HepG2 (cell line): ENCODE measurements around the gene NKX1-1. TPM values are rescaled to one million over a fixed set of nuclear protein-coding genes. Genes with fewer than 3 reads are reported as not detected.

Experiments used
- ATAC-seq: fragments of 200-7000 bp; cut with Tn5 transposase; 3 replicates; pipeline ENCODE4 v1.9.1; 2020; ENCODE audit warnings: mild to moderate bottlenecking, moderate library complexity
- BruUV-seq: library from RNA; stranded (reverse); fragments of 400-500 nt; replicated peaks from 2 replicates; lab custom pipeline; 2021; lab: Mats Ljungman, UMichigan
- CTCF ChIA-PET: fragments of 300-600 bp; formaldehyde crosslinking; extraction: SDS; loops from one replicate; lab custom pipeline; 2021; ENCODE audit warnings: low total read pairs, inconsistent platforms, low intra/inter-chr PET ratio; lab: Yijun Ruan, JAX
- POLR2A ChIA-PET: fragments of 350-600 bp; sonication (Branson Sonifier 250); formaldehyde crosslinking; loops from one replicate; lab custom pipeline; 2020; ENCODE audit warnings: antibody characterized with exemption, inconsistent platforms; lab: Yijun Ruan, JAX
- DNase-seq: peaks from one replicate; pipeline ENCODE4 v3.0.0-alpha.2; 2015; ENCODE audit warnings: low spot score
- FAIRE-seq: peaks from 3 replicates; lab custom pipeline; 2011; peaks lifted over from hg19 to GRCh38; lab: Jason Lieb, UNC
- H2AFZ ChIP-seq: one replicate; pipeline ENCODE4 v1.6.1; 2011; ENCODE audit warnings: low read length, inconsistent platforms
- H3K27ac ChIP-seq: fragments of 300-600 bp; 3 replicates; pipeline ENCODE4 v1.8.0; 2011; ENCODE audit warnings: mixed run types, mild to moderate bottlenecking, mixed read lengths, low read length, inconsistent platforms; ENCODE audit not compliant: insufficient read depth; ENCODE audit errors: extremely low read length
- H3K27me3 ChIP-seq, 2 experiments: fragments of 200-600 bp in 1 of 2; 2 replicates in 1 of 2; 3 replicates in 1 of 2; pipeline versions ENCODE4 v1.6.0 to v1.8.0; 2011; ENCODE audit warnings: low read length in 2 of 2, mild to moderate bottlenecking in 2 of 2, moderate library complexity in 2 of 2, inconsistent platforms in 1 of 2; ENCODE audit not compliant: insufficient read depth in 2 of 2, control insufficient read depth in 1 of 2
- H3K36me3 ChIP-seq, 2 experiments: fragments of 200-600 bp in 1 of 2; replicated peaks in 1 of 2; 2 replicates in 1 of 2; 3 replicates in 1 of 2; pipeline versions ENCODE4 v1.5.1 to v1.8.0; 2011; ENCODE audit warnings: low read length in 2 of 2, inconsistent platforms in 1 of 2; ENCODE audit not compliant: insufficient read depth in 2 of 2, control insufficient read depth in 1 of 2
- H3K4me1 ChIP-seq: 2 replicates; pipeline ENCODE4 v1.5.1; 2012; ENCODE audit warnings: low read length, inconsistent platforms; ENCODE audit not compliant: insufficient read depth
- H3K4me2 ChIP-seq: 2 replicates; pipeline ENCODE4 v1.6.0; 2011; ENCODE audit warnings: low read depth, low read length, inconsistent platforms
- H3K4me3 ChIP-seq, 3 experiments: fragments of 200-600 bp in 1 of 3; sonication (generic), shearing (Covaris generic) in 1 of 3; replicated peaks in 1 of 3; 2 replicates each; pipeline ENCODE4 v1.5.1; 2011 to 2016; ENCODE audit warnings: low read length in 3 of 3, inconsistent platforms in 2 of 3, low read depth in 2 of 3, mild to moderate bottlenecking in 2 of 3, control low read depth in 1 of 3, mixed read lengths in 1 of 3; ENCODE audit not compliant: insufficient read depth in 1 of 3
- H3K79me2 ChIP-seq: one replicate; pipeline ENCODE4 v1.6.1; 2011; ENCODE audit warnings: low read length, inconsistent platforms; ENCODE audit not compliant: insufficient read depth
- H3K9ac ChIP-seq: 2 replicates; pipeline ENCODE4 v1.6.0; 2011; ENCODE audit warnings: mild to moderate bottlenecking, low read depth, low read length, inconsistent platforms; ENCODE audit not compliant: insufficient read depth
- H3K9me3 ChIP-seq: 2 replicates; pipeline ENCODE4 v1.5.1; 2012; ENCODE audit warnings: mild to moderate bottlenecking, low read length
- H4K20me1 ChIP-seq: 2 replicates; pipeline ENCODE4 v1.6.0; 2011; ENCODE audit warnings: inconsistent platforms, mild to moderate bottlenecking, low read length, moderate library complexity; ENCODE audit not compliant: insufficient read depth
- ARNT2 ChIP-seq: sonication (generic); formaldehyde crosslinking; IDR thresholded peaks from 2 replicates; pipeline ENCODE4 v1.8.0; 2022; ENCODE audit warnings: mild to moderate bottlenecking, low read depth, missing genetic modification reagents, moderate library complexity
- FOXP1 ChIP-seq, 2 experiments: fragments of 450-650 bp in 1 of 2; IDR thresholded peaks; 2 replicates each; pipeline ENCODE4 v1.6.1; 2017 to 2018; ENCODE audit warnings: antibody characterized with exemption in 1 of 2
- HDAC1 ChIP-seq: sonication (generic); formaldehyde crosslinking; IDR thresholded peaks from 2 replicates; pipeline ENCODE4 v1.5.1; 2020; ENCODE audit warnings: mild to moderate bottlenecking, missing genetic modification reagents
- HOXA5 ChIP-seq: sonication (generic); formaldehyde crosslinking; IDR thresholded peaks from 2 replicates; pipeline ENCODE4 v1.4.0; 2020; ENCODE audit warnings: missing genetic modification reagents
- KDM1A ChIP-seq: IDR thresholded peaks from 2 replicates; pipeline ENCODE4 v1.6.1; 2016; ENCODE audit warnings: missing compliant biosample characterization
- PAF1 ChIP-seq: IDR thresholded peaks from 2 replicates; pipeline ENCODE4 v1.6.1; 2016; ENCODE audit warnings: missing genetic modification reagents, missing compliant biosample characterization
- REXO4 ChIP-seq: sonication (generic); formaldehyde crosslinking; IDR thresholded peaks from 2 replicates; pipeline ENCODE4 v1.8.0; 2022; ENCODE audit warnings: missing genetic modification reagents, mild to moderate bottlenecking, borderline replicate concordance
- SALL2 ChIP-seq: sonication (generic); formaldehyde crosslinking; IDR thresholded peaks from 2 replicates; pipeline ENCODE4 v1.8.1; 2023; ENCODE audit warnings: mild to moderate bottlenecking, missing genetic modification reagents, inconsistent platforms
- TSC22D2 ChIP-seq: sonication (generic); formaldehyde crosslinking; IDR thresholded peaks from 2 replicates; pipeline ENCODE4 v1.5.1; 2020; ENCODE audit warnings: missing genetic modification reagents, mild to moderate bottlenecking, borderline replicate concordance
- ZBTB7A ChIP-seq: sonication (generic); formaldehyde crosslinking; IDR thresholded peaks from 2 replicates; pipeline ENCODE4 v1.8.0; 2022; ENCODE audit warnings: mild to moderate bottlenecking, missing genetic modification reagents
- ZNF3 ChIP-seq: IDR thresholded peaks from 2 replicates; pipeline ENCODE4 v1.7.0; 2017; ENCODE audit warnings: inconsistent platforms
- ZNF354B ChIP-seq: sonication (generic); formaldehyde crosslinking; IDR thresholded peaks from 2 replicates; pipeline ENCODE4 v1.8.0; 2022; ENCODE audit warnings: mild to moderate bottlenecking, missing genetic modification reagents
- ZNF501 ChIP-seq: sonication (generic); formaldehyde crosslinking; IDR thresholded peaks from 2 replicates; pipeline ENCODE4 v1.5.1; 2020; ENCODE audit warnings: mild to moderate bottlenecking, moderate library complexity, missing genetic modification reagents
- ZNF7 ChIP-seq: IDR thresholded peaks from 2 replicates; pipeline ENCODE4 v1.6.1; 2016; ENCODE audit warnings: missing biosample characterization, missing genetic modification reagents
- WGBS: methylation state at CpG from one replicate; pipeline ENCODE4 v1.1.6; 2017; ENCODE audit warnings: low lambda C conversion rate; 5-methylcytosine and 5-hydroxymethylcytosine counted together
- in situ Hi-C: cut with HindIII; loops from 2 replicates; pipeline ENCODE4 v1.10.0; 2017; ENCODE audit warnings: low pct_unique_long_range_greater_than_20kb; ENCODE audit not compliant: extremely low pct_ligation_motif_present
- intact Hi-C: fragments of 100-400 bp; cut with micrococcal nuclease; formaldehyde crosslinking; loops from one replicate; pipeline ENCODE4 v1.10.0; 2022; ENCODE audit not compliant: unreplicated experiment
- polyA plus RNA-seq, 8 experiments: library from polyadenylated mRNA; depleted of rRNA in 3 of 8; stranded (reverse) in 7 of 8; unstranded in 1 of 8; fragments of >200 nt; fragmentation: Illumina TruSeq in 4 of 8; extraction: Trizol in 4 of 8; gene quantifications; 2 replicates each; pipeline versions ENCODE4 v1.2.1 to v1.2.3, GENCODE V29; 2011 to 2016; ENCODE audit warnings: low read depth in 4 of 8, missing spikeins in 1 of 8, mixed read lengths in 1 of 8; ENCODE audit not compliant: insufficient read depth in 1 of 8
- total RNA-seq, 5 experiments: library from RNA; depleted of rRNA; stranded (reverse); fragments of >200 nt; fragmentation: Illumina TruSeq; extraction: Trizol; gene quantifications; 2 replicates each; pipeline ENCODE4 v1.2.3, GENCODE V29; 2016; ENCODE audit warnings: low read depth in 1 of 5
- TF ChIP-seq, protein P1 (sequence below): sonication (generic); formaldehyde crosslinking; IDR thresholded peaks from 2 replicates; pipeline ENCODE4 v1.4.0; 2020; ENCODE audit warnings: low read depth, mild to moderate bottlenecking, missing genetic modification reagents

Gene NKX1-1
- total and polyA plus RNA-seq, 2 of the 13 experiments (the other 11 are each of a cell fraction or from before 2014, with no cell fraction given), result not detected

- FAIRE-seq, result no peak
- Histone ChIP-seq H3K4me2 (no peak overlapping the region), H3K4me1 (no peaks in the 10 kb centered on the region), H3K9ac (no peak overlapping the region), H2AFZ (no peak overlapping the region), H3K27ac (no peak overlapping the region), H3K4me3 (no peak overlapping the region), H3K79me2 (no peaks in the 10 kb centered on the region), H4K20me1 (no peaks in the 10 kb centered on the region), H3K9me3 (no peaks in the 10 kb centered on the region), H3K27me3 (no peaks in the 10 kb centered on the region), H3K36me3 (peaks cover 2 to 22% of the 10 kb centered on the region in 2 experiments; a peak in 4 of 5 replicates)
- no peak for ATAC-seq
- no peak for DNase-seq
- POLR2A ChIA-PET, result interaction anchor here (1.4 kb wide), 1 partner anchor 15 kb away, joined by 3 read pairs; no protein-coding TSS in a partner anchor
- in situ Hi-C loops, result no loop called here
- CTCF ChIA-PET, result no interaction called here
- TF ChIP-seq TSC22D2 (no peak), ZNF354B (CRISPR knock-in tag) (no peak), PAF1 (CRISPR knock-in tag) (no peak), HOXA5 (CRISPR knock-in tag) (no peak), ZBTB7A (CRISPR knock-in tag) (no peak), FOXP1 (IDR thresholded peaks at IDR 0.05) (no peak), FOXP1 (CRISPR knock-in tag; IDR thresholded peaks at IDR 0.05) (no peak), ARNT2 (CRISPR knock-in tag) (no peak), SALL2 (CRISPR knock-in tag) (no peak), REXO4 (CRISPR knock-in tag) (no peak), ZNF501 (CRISPR knock-in tag) (no peak), KDM1A (no peak), ZNF3 (no peak), ZNF7 (no peak), HDAC1 (CRISPR knock-in tag) (no peak)
- TF ChIP-seq, protein P1, sequence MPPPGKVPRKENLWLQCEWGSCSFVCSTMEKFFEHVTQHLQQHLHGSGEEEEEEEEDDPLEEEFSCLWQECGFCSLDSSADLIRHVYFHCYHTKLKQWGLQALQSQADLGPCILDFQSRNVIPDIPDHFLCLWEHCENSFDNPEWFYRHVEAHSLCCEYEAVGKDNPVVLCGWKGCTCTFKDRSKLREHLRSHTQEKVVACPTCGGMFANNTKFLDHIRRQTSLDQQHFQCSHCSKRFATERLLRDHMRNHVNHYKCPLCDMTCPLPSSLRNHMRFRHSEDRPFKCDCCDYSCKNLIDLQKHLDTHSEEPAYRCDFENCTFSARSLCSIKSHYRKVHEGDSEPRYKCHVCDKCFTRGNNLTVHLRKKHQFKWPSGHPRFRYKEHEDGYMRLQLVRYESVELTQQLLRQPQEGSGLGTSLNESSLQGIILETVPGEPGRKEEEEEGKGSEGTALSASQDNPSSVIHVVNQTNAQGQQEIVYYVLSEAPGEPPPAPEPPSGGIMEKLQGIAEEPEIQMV, result no peak
- TF ChIP-seq, all 625 proteins: peak for 0
- no TSS peak for BruUV-seq
- WGBS, result 97% methylated on average over 25 of the region's 36 CpGs
- intact Hi-C loops, result no loop called here
These were observed 31.1 kb downstream of the NKX1-1 start for GRCh38 chr4:1375051-1375721.
